SK-MEL-5 (cell line): ENCODE results near the gene RASAL2. TPM values are rescaled to one million over a fixed set of nuclear protein-coding genes. Genes with fewer than 3 reads are reported as not detected.
A peak's percentile ranks its signal among the peaks of the same experiment; 100 is the strongest.
"Not testable (repeated sequence)": the region's sequence is repeated elsewhere in the genome, so short reads cannot be mapped to it uniquely, and the experiment has no call there.

Experiments used
- DNase-seq: peaks from one replicate; pipeline ENCODE4 v3.0.0-alpha.2; 2016; ENCODE audit warnings: low read depth, low spot score
- in situ Hi-C: cut with HindIII; loops from 2 replicates; pipeline ENCODE4 v1.10.0; 2016; ENCODE audit warnings: low sequenced_read_pairs, high pct_unique_total_duplicates, low pct_unique_long_range_greater_than_20kb
- total RNA-seq: library from RNA; depleted of rRNA; stranded (reverse); fragments of >200 nt; shearing (Covaris generic); gene quantifications from 2 replicates; pipeline ENCODE4 v1.2.3, GENCODE V29; 2014

The RASAL2 gene
- total RNA-seq, 1 experiment from 2014 or later: 10.2 TPM

DNA sequence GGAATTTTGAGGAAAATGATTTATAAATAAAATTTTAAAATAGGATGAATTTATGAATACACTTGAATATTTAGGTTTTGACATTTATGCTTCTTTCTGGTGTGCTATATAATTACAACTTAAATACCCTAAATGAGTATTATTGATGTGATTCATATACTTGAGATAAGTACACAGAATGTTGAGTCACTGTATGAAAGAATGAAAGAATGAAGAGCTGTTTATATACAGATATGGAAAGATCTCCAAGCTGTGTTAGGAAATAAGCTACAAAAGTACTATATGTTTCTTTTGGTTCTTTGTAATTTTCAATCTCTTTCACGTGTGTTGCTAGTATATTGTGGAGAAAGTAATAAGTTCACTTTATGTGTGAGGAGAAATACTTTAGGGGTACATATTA, 147.2 kb downstream of the RASAL2 start:
- no peak for DNase-seq
- in situ Hi-C loops: no loop called here

GRCh38 chr1:178241837-178242236, 147.9 kb downstream of the RASAL2 start:
- in situ Hi-C loops: no loop called here
- no peak for DNase-seq

GRCh38 chr1:178243119-178243518, 149.2 kb downstream of the RASAL2 start:
- in situ Hi-C loops: no loop called here
- peak; percentile 43 for DNase-seq

DNA sequence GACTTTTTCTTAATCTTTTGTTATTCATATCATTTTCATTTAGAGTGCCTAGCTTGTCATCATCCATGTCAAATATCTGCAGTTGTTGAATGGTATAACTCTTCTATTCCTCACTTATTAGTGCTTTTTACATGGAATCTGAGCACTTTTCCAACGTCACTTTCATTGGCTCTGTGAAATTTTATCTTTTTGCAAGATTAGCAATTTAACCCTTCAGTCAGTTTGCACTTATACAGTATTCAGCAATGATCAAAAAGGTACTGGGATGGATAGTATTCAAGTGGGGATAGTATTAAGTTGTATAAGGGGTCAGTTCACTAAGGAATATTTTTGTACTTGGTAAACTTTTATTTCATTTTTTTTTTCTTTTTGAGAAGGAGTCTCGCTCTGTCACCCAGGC, 150.0 kb downstream of the RASAL2 start:
- DNase-seq: no peak

DNA sequence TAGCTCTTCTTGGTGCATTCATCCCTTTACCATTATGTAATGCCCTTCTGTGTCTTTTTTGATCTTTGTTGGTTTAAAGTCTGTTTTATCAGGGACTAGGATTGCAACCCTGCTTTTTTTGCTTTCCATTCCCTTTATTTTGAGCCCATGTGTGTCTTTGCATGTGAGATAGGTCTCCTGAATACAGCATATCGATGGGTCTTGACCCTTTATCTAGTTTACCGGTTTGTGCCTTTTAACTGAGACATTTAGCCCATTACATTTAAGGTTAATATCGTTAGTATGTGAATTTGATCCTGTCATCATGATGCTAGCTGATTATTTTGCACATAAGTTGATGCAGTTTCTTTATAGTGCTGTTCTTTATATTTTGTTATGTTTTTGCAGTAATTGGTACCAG, 154.4 kb downstream of the RASAL2 start:
- DNase-seq, in situ Hi-C loops: not testable (repeated sequence)

More for the DNA sequence above, 150.0 kb downstream of the RASAL2 start:
- in situ Hi-C loops: no loop called here

DNA sequence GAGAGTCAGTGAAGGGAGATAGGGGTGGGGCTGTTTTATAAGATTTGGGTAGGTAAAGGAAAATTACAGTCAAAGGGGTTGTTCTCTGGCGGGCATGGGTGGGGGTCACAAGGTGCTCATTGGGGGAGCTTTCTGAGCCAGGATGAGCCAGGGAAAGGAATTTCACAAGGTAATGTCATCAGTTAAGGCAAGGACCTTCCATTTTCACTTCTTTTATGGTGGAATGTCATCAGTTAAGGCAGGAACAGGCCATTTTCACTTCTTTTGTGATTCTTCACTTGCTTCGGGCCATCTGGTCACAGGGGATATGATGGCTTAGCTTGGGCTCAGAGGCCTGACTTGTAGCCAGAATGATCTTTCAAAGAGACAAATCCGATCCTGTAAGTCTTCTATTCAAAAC, 159.7 kb downstream of the RASAL2 start:
- in situ Hi-C loops, DNase-seq: not testable (repeated sequence)

DNA sequence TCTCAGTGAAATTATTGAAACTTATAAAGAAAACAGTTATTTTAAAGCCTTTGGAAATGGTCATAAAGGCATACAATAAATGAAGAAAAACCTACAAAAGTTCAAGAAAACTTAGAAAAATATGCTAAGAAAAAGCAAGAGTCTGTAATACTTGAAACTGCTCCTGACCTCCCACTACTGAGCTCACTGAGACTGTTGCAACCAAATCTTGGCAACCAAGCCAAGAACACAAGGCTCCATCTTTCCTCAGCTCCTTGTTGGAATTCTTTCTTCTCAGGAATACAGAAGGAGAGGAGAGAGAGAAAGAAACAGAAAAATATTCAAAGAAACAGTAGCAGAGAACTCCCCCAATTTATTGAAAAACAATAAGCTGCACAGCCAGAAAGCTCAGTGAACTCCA, 160.5 kb downstream of the RASAL2 start:
- in situ Hi-C loops: no loop called here
- DNase-seq: no peak

- in situ Hi-C loops: no loop called here
- no peak for DNase-seq
These were observed 164.6 kb downstream of the RASAL2 start for GRCh38 chr1:178258536-178258935.

DNA sequence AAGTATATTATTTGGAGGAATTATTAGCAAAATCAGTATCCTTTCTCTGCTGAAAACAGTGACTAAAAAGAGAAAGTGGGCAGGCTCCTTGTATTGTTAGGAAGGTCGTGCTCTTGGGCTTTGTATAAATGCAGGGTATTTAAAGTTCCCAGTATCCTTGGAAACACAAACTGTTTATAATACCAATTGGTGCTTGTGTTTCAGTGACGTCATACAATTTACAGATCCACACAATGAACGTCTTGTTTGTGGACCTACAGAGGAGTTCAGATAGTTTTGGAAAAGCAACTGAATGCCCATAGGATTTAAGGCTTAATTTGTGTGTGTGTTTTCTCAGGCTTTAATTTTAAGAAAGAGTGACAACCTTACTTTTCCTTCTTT, 168.2 kb downstream of the RASAL2 start:
- peak; percentile 98 for DNase-seq
- in situ Hi-C loops: no loop called here

DNA sequence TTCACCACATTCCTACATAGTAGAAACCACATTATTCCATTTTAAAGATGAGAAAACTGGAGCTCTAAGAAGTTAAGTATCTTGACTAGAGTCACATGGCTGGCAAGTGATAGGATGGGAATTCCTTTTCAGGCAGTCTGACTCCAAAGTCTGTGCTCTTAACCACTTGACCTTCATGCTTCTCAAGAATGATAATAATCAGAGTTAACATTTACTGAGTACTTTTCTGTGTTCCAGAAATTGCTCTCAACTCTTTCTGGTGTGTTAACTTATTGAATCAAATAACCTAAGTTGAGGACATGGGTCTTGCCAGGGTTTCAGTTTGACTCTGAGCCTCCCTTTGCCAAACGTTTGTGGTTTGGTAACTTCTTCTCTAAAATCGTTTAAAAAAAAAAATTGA, 169.4 kb downstream of the RASAL2 start:
- in situ Hi-C loops: no loop called here
- DNase-seq: peak; percentile 89

- in situ Hi-C loops: no loop called here
- DNase-seq: no peak
These were observed 172.2 kb downstream of the RASAL2 start for GRCh38 chr1:178266113-178266512.

GRCh38 chr1:178266619-178267066, 172.7 kb downstream of the RASAL2 start:
- in situ Hi-C loops: no loop called here

GRCh38 chr1:178267646-178268094, 173.8 kb downstream of the RASAL2 start:
- no peak for DNase-seq
- in situ Hi-C loops: no loop called here

More at GRCh38 chr1:178266619-178267066, 172.7 kb downstream of the RASAL2 start:
- no peak for DNase-seq

DNA sequence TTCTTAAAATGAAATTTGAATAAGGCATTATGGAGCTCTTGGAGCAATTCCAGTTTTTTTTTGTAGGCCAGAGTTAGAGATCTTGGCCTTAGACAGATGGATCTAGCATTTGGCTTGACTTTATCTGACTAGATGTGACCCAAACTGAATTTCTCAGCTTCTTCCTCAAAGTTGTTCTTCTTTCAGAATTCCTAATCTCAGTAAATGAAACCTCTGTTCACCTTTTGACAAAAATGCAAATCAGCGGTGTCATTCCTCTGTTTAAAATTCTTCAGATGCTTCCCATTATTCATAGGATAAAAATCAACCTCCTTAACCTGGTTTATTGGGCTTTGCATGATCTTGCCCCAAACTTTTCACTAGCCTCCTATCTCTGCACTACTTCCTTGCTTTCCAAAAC, 177.6 kb downstream of the RASAL2 start:
- no peak for DNase-seq
- in situ Hi-C loops: no loop called here

DNA sequence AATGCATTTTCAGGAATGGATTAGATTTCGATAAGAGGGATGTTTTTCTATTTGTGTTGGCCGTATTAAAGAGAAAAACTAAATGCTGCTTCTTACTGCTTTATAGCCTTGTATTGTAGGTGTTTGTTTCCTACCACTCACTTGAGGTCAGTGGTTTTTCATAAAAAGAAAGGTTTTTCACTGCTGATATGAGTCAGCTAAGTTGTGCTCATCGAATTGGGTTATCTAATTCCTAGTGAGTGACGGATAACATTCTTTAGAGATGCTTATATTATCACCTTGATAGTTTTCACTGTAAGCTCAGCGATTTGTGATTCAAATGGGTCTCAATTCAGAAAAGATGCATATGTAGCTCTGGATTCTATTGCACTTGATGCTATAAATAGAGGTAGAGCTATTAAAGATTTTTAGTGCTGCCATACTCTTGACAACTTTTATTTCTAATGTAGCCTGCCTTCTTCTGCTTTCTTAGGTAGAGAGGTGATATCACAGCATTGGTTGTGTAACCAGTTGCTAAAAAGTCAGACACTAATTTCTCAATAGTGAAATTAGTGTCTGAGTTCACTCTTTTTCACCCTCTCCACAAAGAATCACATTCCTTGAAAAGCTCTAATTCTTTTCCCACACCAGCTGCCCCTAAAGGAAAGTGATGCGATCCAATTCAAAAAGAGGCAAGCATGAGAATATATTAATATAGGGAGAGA, 180.0 kb downstream of the RASAL2 start:
- in situ Hi-C loops: no loop called here
- DNase-seq: no peak

DNA sequence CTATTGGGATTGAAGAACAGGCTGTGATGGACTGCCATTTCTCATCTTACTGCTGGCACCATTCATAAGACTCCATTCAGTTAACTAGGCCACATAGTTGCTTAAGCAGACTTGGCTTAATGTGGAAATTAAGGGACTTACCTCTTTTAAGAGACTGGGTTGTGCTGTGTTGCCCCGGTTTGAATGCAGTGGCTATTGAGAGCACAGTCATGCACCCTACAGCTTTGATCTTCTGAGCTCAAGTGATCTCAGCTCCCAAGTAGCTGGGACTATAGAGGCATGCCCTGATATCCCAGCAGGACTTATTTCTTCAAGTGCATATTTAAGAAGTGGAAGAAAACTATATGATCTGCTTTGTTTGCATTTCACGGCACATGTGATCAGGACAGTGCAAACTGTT, 181.1 kb downstream of the RASAL2 start:
- in situ Hi-C loops: no loop called here
- DNase-seq: no peak

DNA sequence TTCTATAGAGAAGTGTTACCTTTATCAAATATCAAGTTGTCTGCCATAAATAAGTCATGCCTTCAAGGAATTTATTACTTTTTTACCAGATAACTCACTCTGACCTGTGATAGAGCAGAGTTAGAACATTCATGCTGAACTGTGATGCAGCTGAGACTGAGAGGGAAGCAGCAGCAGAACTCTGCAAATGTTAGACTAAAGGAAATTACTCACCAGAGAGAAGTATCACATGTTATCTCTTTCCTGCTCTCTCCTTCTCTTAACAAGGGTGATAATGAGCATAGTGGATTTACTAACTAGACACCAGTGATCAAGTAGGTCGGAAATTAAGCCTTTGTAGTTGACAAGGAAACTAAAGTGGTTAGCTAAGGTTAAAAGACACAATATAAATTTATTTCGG, 181.6 kb downstream of the RASAL2 start:
- in situ Hi-C loops: no loop called here
- DNase-seq: no peak

- in situ Hi-C loops: no loop called here
- DNase-seq: no peak
These were observed 184.1 kb downstream of the RASAL2 start for GRCh38 chr1:178277793-178278530.
